EL (cell line): ENCODE data around the gene SYT6.

ENCODE experiments used
- DNase-seq: peaks from one replicate; pipeline ENCODE4 v3.0.0-alpha.2; 2016

The SYT6 gene

GRCh38 chr1:114153261-114154145, at the start of gene SYT6:
Gene SYT6 (minus strand): TSS chr1:114153869. CDS start chr1:114153772, 97 bp downstream.
- DNase-seq = no peak

GRCh38 chr1:114201486-114201885, 47.8 kb upstream of the SYT6 start:
- DNase-seq = no peak

GRCh38 chr1:114199017-114199594, 45.4 kb upstream of the SYT6 start:
- no peak for DNase-seq

- DNase-seq = no peak
Measured at GRCh38 chr1:114196992-114197907, 43.6 kb upstream of the SYT6 start.

- no peak for DNase-seq
Measured at GRCh38 chr1:114195819-114196218, 42.1 kb upstream of the SYT6 start.

GRCh38 chr1:114192328-114192727, 38.7 kb upstream of the SYT6 start:
- no peak for DNase-seq

- no peak for DNase-seq
Measured at GRCh38 chr1:114189398-114189797, 35.7 kb upstream of the SYT6 start.

GRCh38 chr1:114181356-114181755, 27.7 kb upstream of the SYT6 start:
- no peak for DNase-seq

- DNase-seq = no peak
Measured at GRCh38 chr1:114180742-114181141, 27.1 kb upstream of the SYT6 start.

GRCh38 chr1:114178936-114179335, 25.3 kb upstream of the SYT6 start:
- DNase-seq = no peak

- DNase-seq = no peak
Measured at GRCh38 chr1:114177282-114177681, 23.6 kb upstream of the SYT6 start.

- no peak for DNase-seq
Measured at GRCh38 chr1:114176366-114176765, 22.7 kb upstream of the SYT6 start.

GRCh38 chr1:114173680-114174079, 20.0 kb upstream of the SYT6 start:
- no peak for DNase-seq

GRCh38 chr1:114169509-114169908, 15.8 kb upstream of the SYT6 start:
- DNase-seq = no peak

GRCh38 chr1:114167226-114167625, 13.6 kb upstream of the SYT6 start:
- no peak for DNase-seq

GRCh38 chr1:114164840-114165543, 11.3 kb upstream of the SYT6 start:
- no peak for DNase-seq

- DNase-seq = no peak
Measured at GRCh38 chr1:114159941-114160340, 6.3 kb upstream of the SYT6 start.

- no peak for DNase-seq
Measured at GRCh38 chr1:114157275-114157660, 3.6 kb upstream of the SYT6 start.

- no peak for DNase-seq
Measured at GRCh38 chr1:114156538-114157274, 3.0 kb upstream of the SYT6 start.

GRCh38 chr1:114155706-114156105, 2.0 kb upstream of the SYT6 start:
- no peak for DNase-seq

- DNase-seq = peak; percentile 50
Measured at GRCh38 chr1:114154963-114155322, 1.3 kb upstream of the SYT6 start.
